HG02759 (cell line): ENCODE measurements around the gene TMEM247.
"Not testable (repeated sequence)": the region's sequence is repeated elsewhere in the genome, so short reads cannot be mapped to it uniquely, and the experiment has no call there.

Source experiments
- ATAC-seq: cut with Tn5 transposase; IDR thresholded peaks from one replicate; pipeline ENCODE4 v1.9.1; 2021; ENCODE audit warnings: mild to moderate bottlenecking, moderate library complexity; ENCODE audit not compliant: unreplicated experiment

Gene TMEM247

DNA sequence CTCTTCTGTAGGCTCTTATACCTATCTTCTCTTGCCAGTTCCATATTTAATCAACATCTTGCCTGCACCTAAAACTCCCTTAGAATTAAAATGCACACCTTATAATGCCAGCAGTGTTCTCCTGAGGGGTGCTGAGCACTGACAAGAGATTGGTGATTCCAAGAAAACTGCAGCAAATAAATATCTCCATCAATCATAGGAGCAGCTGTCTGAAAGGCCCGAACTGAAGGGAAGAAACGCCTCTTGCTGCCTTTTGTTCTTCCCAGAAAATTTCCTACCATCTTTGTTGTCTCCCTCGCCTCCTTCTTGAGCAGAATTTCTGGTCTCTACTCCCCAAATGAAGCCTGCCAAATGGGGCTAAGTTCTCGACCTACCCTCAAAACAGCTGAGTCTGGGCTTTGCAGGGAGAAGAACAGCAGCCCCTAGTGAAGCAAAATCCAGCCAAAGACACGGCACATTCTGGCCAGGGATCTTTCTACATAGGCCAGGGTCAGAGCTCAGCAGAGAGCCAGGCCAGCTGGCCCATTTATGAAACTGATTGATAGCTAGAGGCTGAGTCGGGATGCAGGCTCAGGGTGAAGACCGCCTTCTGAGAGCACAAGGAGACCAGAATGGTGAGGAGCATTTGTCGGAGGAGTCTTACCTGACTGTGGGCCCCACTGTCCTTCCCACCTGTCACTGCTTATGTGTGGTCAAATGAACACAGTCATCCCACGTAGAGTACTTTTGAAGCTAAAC is 20.4 kb upstream of the TMEM247 start:
- no peak for ATAC-seq

DNA sequence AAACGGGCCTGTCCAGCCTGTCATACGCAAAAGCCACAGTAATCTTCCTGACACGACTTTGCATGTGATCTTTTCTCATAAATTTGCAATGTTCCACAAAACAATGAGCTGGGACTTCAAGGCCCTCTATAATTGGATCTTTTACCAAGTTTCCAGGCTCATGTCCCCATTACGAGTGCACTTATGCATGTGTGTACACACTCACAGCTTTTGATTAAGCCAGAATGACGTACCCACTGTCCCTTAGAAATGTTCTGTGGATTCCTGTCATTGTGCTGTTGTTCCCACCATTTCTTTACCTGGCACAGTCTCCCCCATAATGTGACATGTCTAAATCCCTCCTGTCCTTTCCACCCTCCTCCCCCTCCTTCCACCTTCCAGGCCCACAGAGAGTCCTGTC is 19.7 kb upstream of the TMEM247 start:
- ATAC-seq, result no peak

GRCh38 chr2:46460241-46460921 is 19.0 kb upstream of the TMEM247 start:
- no peak for ATAC-seq

DNA sequence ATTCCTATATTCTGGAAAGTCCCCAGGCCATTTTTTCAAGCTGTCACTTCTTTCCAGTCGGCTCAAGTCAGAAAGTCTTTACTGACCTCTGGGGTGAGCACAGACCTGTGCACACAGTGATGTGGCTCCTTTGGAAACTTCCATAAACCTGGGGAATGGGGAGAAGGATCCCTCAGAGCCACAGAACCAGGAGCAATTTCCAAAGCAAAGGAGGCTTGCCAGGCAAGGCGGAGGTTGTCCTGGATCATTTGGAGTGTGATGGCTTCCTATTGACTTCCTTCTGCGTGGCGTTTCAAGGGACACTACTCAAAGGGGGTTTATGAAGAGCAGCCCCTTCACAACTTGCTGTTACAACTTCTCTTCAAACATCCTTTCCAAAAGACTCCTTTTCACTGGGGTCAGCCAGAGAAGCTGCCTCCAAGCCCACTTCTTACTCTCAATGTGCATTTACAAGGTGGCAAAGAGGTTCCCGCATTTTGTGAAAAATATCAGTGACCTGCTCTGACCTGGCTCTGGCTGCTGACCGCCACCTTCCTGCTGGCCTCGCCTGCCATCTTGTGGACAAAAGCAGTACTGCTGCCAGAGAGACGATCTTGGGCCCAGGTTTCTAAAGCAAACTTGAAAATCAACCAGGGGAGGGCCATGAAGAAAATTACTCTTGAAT is 18.2 kb upstream of the TMEM247 start:
- ATAC-seq, result peak; percentile 57

- peak; percentile 57 for ATAC-seq
Measured at GRCh38 chr2:46461709-46462171, 17.6 kb upstream of the TMEM247 start.

- ATAC-seq, result no peak
Measured at GRCh38 chr2:46462936-46463335, 16.4 kb upstream of the TMEM247 start.

- ATAC-seq, result no peak
Measured at GRCh38 chr2:46469116-46469515, 10.2 kb upstream of the TMEM247 start.

GRCh38 chr2:46469700-46470099 is 9.7 kb upstream of the TMEM247 start:
- no peak for ATAC-seq

GRCh38 chr2:46470114-46470628 is 9.2 kb upstream of the TMEM247 start:
- ATAC-seq, result no peak

DNA sequence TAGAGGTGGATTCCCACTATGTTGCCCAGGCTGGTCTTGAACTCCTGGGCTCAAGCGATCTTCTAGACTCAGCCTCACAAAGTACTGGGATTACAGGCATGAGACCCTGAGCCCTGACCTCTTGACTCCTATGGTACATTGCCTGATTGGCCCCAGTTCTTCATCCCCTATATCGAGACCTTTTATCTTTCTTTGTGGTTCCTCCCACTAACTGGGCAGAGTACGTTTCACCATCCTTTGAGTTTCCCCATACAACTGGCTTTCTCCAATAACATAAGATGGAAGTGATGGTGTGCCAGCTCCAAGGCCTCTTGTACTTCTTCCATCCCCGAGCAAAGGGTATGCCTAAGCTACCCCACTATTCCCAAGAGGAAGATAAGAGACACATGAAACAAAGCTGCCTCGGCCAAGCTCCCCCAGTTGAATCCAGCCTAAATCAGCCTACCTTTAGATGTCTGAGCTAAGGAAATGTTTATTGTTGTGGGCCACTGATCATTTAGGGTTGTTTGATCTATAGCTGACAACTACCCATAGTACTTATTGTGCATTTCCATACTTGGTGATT is 8.3 kb upstream of the TMEM247 start:
- no peak for ATAC-seq

GRCh38 chr2:46471697-46472096 is 7.7 kb upstream of the TMEM247 start:
- ATAC-seq, result no peak

DNA sequence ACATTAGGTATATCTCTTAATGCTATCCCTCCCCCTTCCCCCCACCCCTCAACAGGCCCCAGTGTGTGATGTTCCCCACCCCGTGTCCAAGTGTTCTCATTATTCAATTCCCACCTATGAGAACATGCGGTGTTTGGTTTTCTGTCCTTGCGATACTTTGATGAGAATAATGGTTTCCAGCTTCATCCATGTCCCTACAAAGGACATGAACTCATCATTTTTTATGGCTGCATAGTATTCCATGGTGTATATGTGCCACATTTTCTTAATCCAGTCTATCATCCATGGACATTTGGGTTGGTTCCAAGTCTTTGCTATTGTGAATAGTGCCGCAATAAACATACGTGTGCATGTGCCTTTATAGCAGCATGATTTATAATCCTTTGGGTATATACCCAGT is 7.2 kb upstream of the TMEM247 start:
- ATAC-seq, result not testable (repeated sequence)

DNA sequence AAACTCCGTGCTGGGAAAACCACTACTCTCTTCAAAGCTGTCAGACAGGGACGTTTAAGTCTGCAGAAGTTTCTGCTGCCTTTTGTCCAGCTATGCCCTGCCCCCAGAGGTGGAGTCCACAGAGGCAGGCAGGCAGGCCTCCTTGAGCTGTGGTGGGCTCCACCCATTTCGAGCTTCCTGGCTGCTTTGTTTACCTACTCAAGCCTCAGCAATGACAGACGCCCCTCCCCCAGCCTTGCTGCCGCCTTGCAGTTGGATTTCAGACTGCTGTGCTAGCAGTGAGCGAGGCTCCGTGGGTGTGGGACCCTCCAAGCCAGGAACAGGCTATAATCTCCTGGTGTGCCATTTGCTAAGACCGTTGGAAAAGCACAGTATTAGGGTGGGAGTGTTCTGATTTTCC is 1.9 kb upstream of the TMEM247 start:
- not testable (repeated sequence) for ATAC-seq

GRCh38 chr2:46477925-46478324 is 1.4 kb upstream of the TMEM247 start:
- ATAC-seq, result no peak

GRCh38 chr2:46480562-46480961 is 1.2 kb downstream of the TMEM247 start:
- no peak for ATAC-seq

DNA sequence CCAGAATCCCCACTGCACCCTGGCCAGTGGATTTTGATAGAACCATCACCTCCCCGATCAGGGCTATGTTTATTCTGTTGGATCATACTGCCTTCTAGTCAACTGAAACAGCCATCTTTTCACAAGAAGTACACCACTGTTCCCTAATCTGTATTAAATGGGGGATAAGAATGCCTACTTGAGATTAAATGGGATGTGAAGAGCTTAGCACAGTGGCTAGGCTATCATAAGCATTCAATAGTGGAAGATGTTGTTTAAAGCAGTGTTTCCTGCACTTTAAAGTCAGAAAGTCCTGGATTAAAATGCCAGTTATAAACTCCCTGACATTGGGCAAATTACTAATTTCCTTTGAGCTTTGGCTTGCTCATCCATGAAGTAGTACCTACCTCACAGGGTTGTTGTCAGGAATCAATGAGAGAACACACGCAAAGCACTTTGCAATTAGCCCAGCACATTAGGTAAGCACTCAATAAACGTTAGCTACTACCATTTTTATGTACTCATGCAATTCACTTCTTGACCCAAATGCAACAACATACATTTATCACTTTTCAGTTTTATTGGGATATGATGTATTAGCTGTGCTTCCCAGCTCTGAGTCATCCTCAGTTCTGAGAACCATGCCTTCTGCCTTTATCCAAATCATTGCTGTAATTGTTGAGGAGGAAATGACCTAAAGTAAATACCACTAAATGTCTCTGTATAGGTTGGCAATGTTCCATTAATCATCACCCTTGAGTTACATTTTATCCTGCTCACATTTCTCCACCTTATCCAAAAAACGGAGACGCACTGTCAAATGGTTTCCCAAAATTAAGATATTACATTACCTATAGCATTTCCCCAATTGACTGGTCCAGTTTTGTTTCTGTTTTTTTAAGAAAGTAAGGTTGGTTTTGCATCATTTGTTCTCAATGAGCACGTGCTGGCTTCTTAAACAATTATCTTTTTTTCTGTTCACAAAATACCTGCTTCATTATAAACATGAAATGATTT is 2.1 kb downstream of the TMEM247 start:
- no peak for ATAC-seq

GRCh38 chr2:46482490-46482889 is 3.1 kb downstream of the TMEM247 start:
- no peak for ATAC-seq

GRCh38 chr2:46485002-46485401 is 5.6 kb downstream of the TMEM247 start:
- no peak for ATAC-seq

GRCh38 chr2:46486436-46486835 is 7.1 kb downstream of the TMEM247 start:
- ATAC-seq, result no peak

DNA sequence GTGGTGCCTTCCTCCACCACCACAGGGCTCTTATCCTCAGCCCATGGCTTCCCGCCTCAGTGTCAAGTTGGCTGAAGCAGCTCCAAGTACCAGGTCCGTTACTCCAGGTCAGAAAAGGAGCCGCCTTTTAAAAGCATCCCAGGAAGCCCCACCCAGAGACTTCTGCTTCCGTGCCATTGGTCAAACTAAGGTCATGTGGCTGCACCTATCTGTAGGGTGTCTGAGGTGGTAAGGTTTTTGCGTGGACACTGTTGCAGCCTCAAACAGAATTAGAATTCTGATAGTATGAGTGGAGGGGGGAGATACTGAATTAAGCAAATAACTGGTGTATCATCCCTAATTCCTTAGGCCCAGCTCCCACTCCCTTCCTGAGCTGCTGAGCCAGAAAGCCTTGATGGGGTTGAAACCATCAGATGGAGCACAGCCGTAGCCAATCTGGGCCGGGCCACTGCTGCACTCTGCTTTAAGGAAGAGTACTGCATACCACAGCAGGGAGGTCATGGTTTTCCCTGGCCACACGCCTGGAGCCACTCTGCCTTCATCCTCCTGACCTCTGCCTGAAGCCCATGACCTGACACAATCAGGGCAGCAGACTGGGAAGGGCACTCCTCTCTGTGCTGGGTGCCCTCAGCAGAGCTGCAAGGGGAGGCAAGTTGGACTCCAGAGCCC is 8.4 kb downstream of the TMEM247 start:
- no peak for ATAC-seq
